Spinal cord (tissue), 10 donors: ENCODE data around the gene WDR86. TPM values are rescaled to one million over a fixed set of nuclear protein-coding genes. Genes with fewer than 3 reads are reported as not detected.

Source experiments
- DNase-seq, 6 donors: peaks; one replicate each; pipeline versions ENCODE4 v3.0.0 to v3.0.0-alpha.2; 2013 to 2015; ENCODE audit warnings: low spot score in 6 of 6, low read depth in 4 of 6
- H3K27ac ChIP-seq: one replicate; pipeline ENCODE4 v1.5.1; 2013; ENCODE audit warnings: low read depth, low read length, control low read depth
- H3K27me3 ChIP-seq: one replicate; pipeline ENCODE4 v1.6.1; 2013; ENCODE audit warnings: low read length; ENCODE audit not compliant: control insufficient read depth, insufficient read depth
- H3K36me3 ChIP-seq: one replicate; pipeline ENCODE4 v1.6.1; 2013; ENCODE audit warnings: low read length; ENCODE audit not compliant: control insufficient read depth, insufficient read depth
- H3K4me1 ChIP-seq: one replicate; pipeline ENCODE4 v1.6.1; 2013; ENCODE audit warnings: low read length; ENCODE audit not compliant: control insufficient read depth, insufficient read depth
- H3K4me3 ChIP-seq: one replicate; pipeline ENCODE4 v1.5.1; 2013; ENCODE audit warnings: low read depth, low read length, control low read depth
- H3K9me3 ChIP-seq: one replicate; pipeline ENCODE4 v1.6.1; 2013; ENCODE audit warnings: low read length; ENCODE audit not compliant: control insufficient read depth, insufficient read depth
- WGBS: methylation state at CpG from one replicate; pipeline ENCODE4 v1.1.5; 2013; ENCODE audit warnings: missing lambda C conversion rate; ENCODE audit not compliant: insufficient coverage; 5-methylcytosine and 5-hydroxymethylcytosine counted together
- polyA plus RNA-seq, 2 donors: library from polyadenylated mRNA; unstranded; fragments of 120-200 nt; gene quantifications; one replicate each; pipeline ENCODE4 v1.2.1, GENCODE V29; 2013; ENCODE audit not compliant: insufficient read length in 2 of 2
- small RNA-seq: library from RNA; depleted of rRNA; stranded (forward); fragments of <200 nt; gene quantifications from one replicate; pipeline ENCODE3, GENCODE V24; 2014; ENCODE audit warnings: low replicate concordance
- total RNA-seq, 2 donors: library from RNA; depleted of rRNA in 1 of 2; stranded (reverse); fragments of 120-200 nt in 1 of 2; fragments of >200 nt in 1 of 2; gene quantifications; one replicate each; pipeline versions ENCODE4 v1.2.3 to v1.2.4, GENCODE V29; 2013 to 2014
- donor health status: healthy.

The WDR86 gene
- total and polyA plus RNA-seq, 4 donors = 16.6 to 139 (median 44.4) TPM

DNA sequence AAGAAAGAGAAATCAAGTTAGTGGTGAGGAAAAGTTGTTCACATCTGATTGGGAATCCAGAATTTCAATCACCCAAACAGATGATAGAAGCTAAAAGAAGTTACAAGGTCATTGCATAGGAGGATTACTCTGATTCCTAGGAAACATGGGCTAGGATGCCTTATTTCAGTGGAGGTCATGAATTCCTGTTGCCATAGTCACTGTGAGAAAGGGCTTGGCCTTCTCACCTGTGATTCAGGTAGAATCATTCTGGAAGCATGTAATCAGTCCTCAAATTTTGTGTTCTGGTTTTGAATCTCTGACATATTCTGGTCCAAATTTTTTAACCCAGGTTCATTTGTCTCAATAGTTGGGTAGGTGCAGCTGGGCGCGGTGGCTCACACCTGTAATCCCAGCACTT, 72.5 kb downstream of the WDR86 start:
- Histone ChIP-seq H3K36me3 (no peaks in the 10 kb centered on the region), H3K4me1 (peaks cover 5% of the 10 kb centered on the region), H3K9me3 (no peaks in the 10 kb centered on the region), H3K27ac (no peak overlapping the region), H3K4me3 (no peak overlapping the region), H3K27me3 (no peaks in the 10 kb centered on the region)
- no peak for DNase-seq
- WGBS = 93% methylated on average over 2 of the region's 2 CpGs

DNA sequence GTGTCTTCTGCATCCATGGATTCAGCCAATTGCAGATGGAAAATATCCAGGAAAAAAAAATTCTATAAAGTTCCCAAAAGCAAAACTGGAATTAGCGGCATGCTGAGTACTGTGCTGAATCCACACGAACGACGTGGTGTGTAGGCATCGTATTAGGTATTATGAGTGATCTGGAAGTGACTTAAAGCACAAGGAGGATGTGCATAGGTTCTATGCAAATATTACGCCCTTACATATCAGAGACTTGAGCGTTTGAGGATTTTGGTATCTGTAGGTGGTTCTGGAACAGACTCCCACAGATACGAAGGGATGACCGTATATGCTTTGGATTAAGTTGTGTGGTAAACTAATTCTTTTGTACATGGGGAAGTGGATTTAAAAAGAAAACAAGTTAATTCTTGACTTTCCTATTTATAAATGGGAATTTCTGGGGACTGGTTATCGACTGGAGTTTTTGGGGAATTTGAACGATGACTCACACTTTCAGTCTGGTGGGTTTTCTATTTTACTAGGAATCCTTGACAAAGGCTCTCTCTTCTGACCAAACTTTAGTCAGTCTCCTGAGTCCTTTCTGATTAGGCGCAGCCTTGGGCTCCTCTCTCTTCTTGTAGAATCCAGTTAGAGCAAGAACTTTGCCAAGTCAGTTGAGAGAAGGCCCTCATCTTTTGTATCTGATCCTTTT, 73.7 kb downstream of the WDR86 start:
- WGBS = 89% methylated on average over 8 of the region's 12 CpGs
- H3K27ac ChIP-seq = no peak overlapping the region
- no peaks in the 10 kb centered on the region for H3K9me3 ChIP-seq
- H3K4me1 ChIP-seq = peaks cover 2% of the 10 kb centered on the region
- DNase-seq = no peak
- no peaks in the 10 kb centered on the region for H3K36me3 ChIP-seq
- no peaks in the 10 kb centered on the region for H3K27me3 ChIP-seq
- H3K4me3 ChIP-seq = no peak overlapping the region

DNA sequence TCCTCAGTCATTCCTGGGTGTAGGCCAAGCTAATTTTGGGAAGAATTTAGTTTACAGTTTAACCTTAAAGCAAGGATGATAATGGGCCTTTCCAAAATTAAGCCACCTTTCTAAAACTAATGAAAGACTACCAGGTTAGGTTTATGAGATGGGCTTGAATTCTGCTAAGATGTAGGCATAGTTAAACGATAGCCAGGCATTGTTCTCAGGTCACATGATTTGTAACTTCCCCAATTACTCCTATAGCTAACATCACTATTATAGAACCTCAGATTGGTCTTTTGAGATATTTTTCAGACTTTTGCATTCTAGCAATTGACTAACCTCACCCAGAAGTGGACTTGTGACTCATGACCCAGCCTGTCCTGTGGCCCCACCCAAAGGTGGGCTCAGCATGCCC, 75.2 kb downstream of the WDR86 start:
- no peaks in the 10 kb centered on the region for H3K9me3 ChIP-seq
- H3K4me1 ChIP-seq = no peaks in the 10 kb centered on the region
- no peak overlapping the region for H3K27ac ChIP-seq
- H3K4me3 ChIP-seq = no peak overlapping the region
- no peaks in the 10 kb centered on the region for H3K36me3 ChIP-seq
- no peaks in the 10 kb centered on the region for H3K27me3 ChIP-seq
- no peak for DNase-seq
- WGBS = no CpG with 5 or more reads among the region's 1 CpG

Small RNA genes within 50 kb of the gene (small RNA-seq; reads per million reads assigned to genes)
- gene MIR3907 = not detected

Other genes starting within 250 kb of the WDR86 start
- gene GBX1, start 242.3 kb downstream of the WDR86 start, total RNA-seq = 1 to 10 TPM; 1.3 to 2.4 TPM
- gene GBX1, start 242.3 kb downstream of the WDR86 start, polyA plus RNA-seq = 1 to 10 TPM; 5.1 to 7.3 TPM
- gene ASB10, start 222.8 kb downstream of the WDR86 start, total RNA-seq = not detected
- under 1 TPM in 1 of 2 donors, not detected in 1; 0.12 TPM for gene ASB10, start 222.8 kb downstream of the WDR86 start, polyA plus RNA-seq
- not detected for gene H2BK1, start 199.6 kb downstream of the WDR86 start, total RNA-seq
- gene H2BK1, start 199.6 kb downstream of the WDR86 start, polyA plus RNA-seq = not detected
- 10 to 100 TPM; 23.6 to 32.1 TPM for gene ABCF2, start 182.8 kb downstream of the WDR86 start, total RNA-seq
- 10 to 100 TPM; 35.8 to 38.3 TPM for gene ABCF2, start 182.8 kb downstream of the WDR86 start, polyA plus RNA-seq
- 10 to 100 TPM; 19.7 to 25.5 TPM for gene CHPF2, start 177.6 kb downstream of the WDR86 start, total RNA-seq
- 10 to 100 TPM; 21.8 to 25.3 TPM for gene CHPF2, start 177.6 kb downstream of the WDR86 start, polyA plus RNA-seq
- gene SMARCD3, start 161.3 kb downstream of the WDR86 start, total RNA-seq = 100 to 1,000 TPM in 1 of 2 donors, 10 to 100 TPM in 1; 84.2 to 119 TPM
- 100 to 1,000 TPM; 298 TPM for gene SMARCD3, start 161.3 kb downstream of the WDR86 start, polyA plus RNA-seq
- 10 to 100 TPM; 33.2 to 62.2 TPM for gene NUB1, start 68.2 kb downstream of the WDR86 start, total RNA-seq
- 10 to 100 TPM; 45.6 to 55.3 TPM for gene NUB1, start 68.2 kb downstream of the WDR86 start, polyA plus RNA-seq
- 10 to 100 TPM in 1 of 2 donors, 1 to 10 TPM in 1; 1.4 to 10.3 TPM for gene CRYGN, start 30.1 kb upstream of the WDR86 start, total RNA-seq
- 1 to 10 TPM in 1 of 2 donors, under 1 TPM in 1; 0.55 to 3.0 TPM for gene CRYGN, start 30.1 kb upstream of the WDR86 start, polyA plus RNA-seq
- gene RHEB, start 109.9 kb upstream of the WDR86 start, total RNA-seq = 100 to 1,000 TPM; 106 to 134 TPM
- gene RHEB, start 109.9 kb upstream of the WDR86 start, polyA plus RNA-seq = 100 to 1,000 TPM; 168 to 196 TPM